RPMI8226 (cell line): ENCODE data around the gene IL21R.

Experiments used
- DNase-seq: peaks from one replicate; pipeline ENCODE4 v3.0.0-alpha.2; 2015

IL21R gene

GRCh38 chr16:27498031-27498825 is 96.3 kb downstream of the IL21R start:
- no peak for DNase-seq

- DNase-seq, result no peak
Observed at GRCh38 chr16:27498916-27499658, 97.1 kb downstream of the IL21R start.

GRCh38 chr16:27499659-27500055 is 97.7 kb downstream of the IL21R start:
- DNase-seq, result no peak

GRCh38 chr16:27500801-27501200 is 98.8 kb downstream of the IL21R start:
- no peak for DNase-seq
